BE2C (cell line): Measurements from ENCODE around the gene PLB1.

Experiments
- DNase-seq: peaks from one replicate; pipeline ENCODE4 v3.0.0-alpha.2; 2020
- H3K27me3 ChIP-seq: fragments of 250-450 bp; sonication (Bioruptor Pico); 2 replicates; pipeline ENCODE4 v1.5.1; 2020; ENCODE audit warnings: mild to moderate bottlenecking
- H3K36me3 ChIP-seq: fragments of 250-450 bp; sonication (Bioruptor Pico); 2 replicates; pipeline ENCODE4 v1.5.1; 2020; ENCODE audit warnings: mild to moderate bottlenecking
- H3K4me1 ChIP-seq: fragments of 250-450 bp; sonication (Bioruptor Pico); 2 replicates; pipeline ENCODE4 v1.5.1; 2020
- H3K4me3 ChIP-seq: 2 replicates; pipeline ENCODE4 v1.5.1; 2011; ENCODE audit warnings: low read depth, low read length
- H3K9me3 ChIP-seq: fragments of 250-450 bp; sonication (Bioruptor Pico); 2 replicates; pipeline ENCODE4 v1.5.1; 2020
- TF ChIP-seq, protein P1 (sequence below): IDR thresholded peaks from 2 replicates; pipeline ENCODE4 v1.5.1; 2012; ENCODE audit warnings: mild to moderate bottlenecking, low read depth, low read length

The PLB1 gene

DNA sequence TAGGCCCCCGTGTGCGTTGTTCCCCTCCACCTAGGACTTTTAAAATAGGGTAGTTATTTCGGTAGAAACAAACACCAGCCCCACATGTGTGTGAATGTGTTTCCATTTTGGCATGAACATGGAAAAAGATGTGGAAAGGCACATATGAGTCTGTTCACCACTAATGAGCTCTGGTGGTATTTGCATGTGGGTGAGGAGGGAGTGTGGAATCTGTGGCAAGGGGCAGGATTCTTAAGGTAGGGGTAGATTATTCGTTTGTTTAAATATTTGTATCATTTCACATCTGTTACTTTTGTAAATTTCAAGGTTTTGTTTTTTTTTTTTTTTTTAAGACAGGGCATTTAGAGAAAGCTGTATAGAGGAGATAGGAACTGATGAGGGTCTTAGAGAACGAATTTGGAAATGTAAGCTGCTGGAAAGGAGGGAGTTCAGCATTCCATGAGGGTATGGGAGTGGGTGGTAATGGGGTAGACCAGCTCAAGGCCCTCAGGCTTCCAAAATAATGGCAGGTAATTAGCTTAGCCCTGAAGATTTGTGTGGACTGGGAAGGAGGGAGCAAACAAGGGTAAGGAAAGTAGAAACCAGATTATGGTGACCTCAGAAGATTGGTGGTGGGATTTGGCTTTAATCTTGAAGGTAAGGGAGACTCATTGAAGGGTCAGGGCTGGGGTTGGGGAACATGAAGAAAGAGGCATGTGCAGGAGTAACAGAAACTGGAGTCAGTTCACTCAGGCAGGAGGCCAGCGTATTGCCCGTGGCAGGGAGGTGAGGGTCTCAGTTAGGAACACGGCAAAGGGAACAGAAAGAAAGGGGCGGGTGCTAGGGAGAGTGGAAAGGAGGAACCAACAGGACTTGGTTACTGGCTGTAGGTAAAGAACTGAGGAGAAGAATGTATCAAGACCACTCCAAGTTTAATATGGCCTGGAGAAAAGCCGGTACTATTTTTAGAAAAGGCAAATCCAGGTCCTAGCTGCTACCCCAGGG is 123.6 kb downstream of the PLB1 start:
- TF ChIP-seq, protein P1, sequence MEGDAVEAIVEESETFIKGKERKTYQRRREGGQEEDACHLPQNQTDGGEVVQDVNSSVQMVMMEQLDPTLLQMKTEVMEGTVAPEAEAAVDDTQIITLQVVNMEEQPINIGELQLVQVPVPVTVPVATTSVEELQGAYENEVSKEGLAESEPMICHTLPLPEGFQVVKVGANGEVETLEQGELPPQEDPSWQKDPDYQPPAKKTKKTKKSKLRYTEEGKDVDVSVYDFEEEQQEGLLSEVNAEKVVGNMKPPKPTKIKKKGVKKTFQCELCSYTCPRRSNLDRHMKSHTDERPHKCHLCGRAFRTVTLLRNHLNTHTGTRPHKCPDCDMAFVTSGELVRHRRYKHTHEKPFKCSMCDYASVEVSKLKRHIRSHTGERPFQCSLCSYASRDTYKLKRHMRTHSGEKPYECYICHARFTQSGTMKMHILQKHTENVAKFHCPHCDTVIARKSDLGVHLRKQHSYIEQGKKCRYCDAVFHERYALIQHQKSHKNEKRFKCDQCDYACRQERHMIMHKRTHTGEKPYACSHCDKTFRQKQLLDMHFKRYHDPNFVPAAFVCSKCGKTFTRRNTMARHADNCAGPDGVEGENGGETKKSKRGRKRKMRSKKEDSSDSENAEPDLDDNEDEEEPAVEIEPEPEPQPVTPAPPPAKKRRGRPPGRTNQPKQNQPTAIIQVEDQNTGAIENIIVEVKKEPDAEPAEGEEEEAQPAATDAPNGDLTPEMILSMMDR: no peak
- H3K36me3 ChIP-seq: no peaks in the 10 kb centered on the region
- H3K27me3 ChIP-seq: no peaks in the 10 kb centered on the region
- no peaks in the 10 kb centered on the region for H3K9me3 ChIP-seq
- H3K4me3 ChIP-seq: no peak overlapping the region
- no peaks in the 10 kb centered on the region; the same call in 1 of the 2 replicates for H3K4me1 ChIP-seq
- DNase-seq: no peak

DNA sequence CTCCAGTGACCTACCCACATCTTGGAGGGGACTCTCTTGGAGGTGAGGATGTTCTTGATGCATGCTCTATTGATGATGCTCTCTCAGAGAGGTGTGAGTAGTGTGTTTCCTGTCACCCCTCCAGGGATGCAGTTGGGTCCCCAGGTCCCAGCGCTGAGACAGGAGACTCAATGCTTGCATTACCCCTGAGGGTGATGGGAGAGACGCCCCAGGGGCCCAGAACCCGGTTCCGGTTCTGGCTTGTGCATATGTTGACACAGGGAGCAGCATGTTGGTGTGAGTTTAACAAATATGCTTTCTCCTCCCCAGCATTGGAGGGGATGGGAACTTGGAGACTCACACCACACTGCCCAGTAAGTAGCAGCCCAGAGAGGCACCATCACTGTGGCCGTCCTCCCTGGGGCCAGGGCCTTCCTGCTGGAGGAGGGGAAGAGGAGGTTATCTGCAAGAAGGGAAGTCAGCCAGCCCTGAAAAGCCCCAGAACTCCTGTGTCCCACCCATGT is 124.5 kb downstream of the PLB1 start:
- Histone ChIP-seq H3K9me3 (no peaks in the 10 kb centered on the region), H3K4me3 (no peak overlapping the region), H3K36me3 (no peaks in the 10 kb centered on the region), H3K4me1 (no peaks in the 10 kb centered on the region; the same call in 1 of the 2 replicates), H3K27me3 (no peaks in the 10 kb centered on the region)
- DNase-seq: no peak
- TF ChIP-seq, protein P1: no peak

GRCh38 chr2:28620801-28621171 is 124.9 kb downstream of the PLB1 start:
- Histone ChIP-seq H3K4me1 (no peaks in the 10 kb centered on the region; the same call in 1 of the 2 replicates), H3K4me3 (no peak overlapping the region), H3K36me3 (no peaks in the 10 kb centered on the region), H3K27me3 (no peaks in the 10 kb centered on the region), H3K9me3 (no peaks in the 10 kb centered on the region)
- TF ChIP-seq, protein P1: no peak
- DNase-seq: no peak

- no peak for DNase-seq
- no peak overlapping the region for H3K4me3 ChIP-seq
Measured at GRCh38 chr2:28621172-28622100, 125.6 kb downstream of the PLB1 start.

GRCh38 chr2:28622101-28622499 is 126.2 kb downstream of the PLB1 start:
- Histone ChIP-seq H3K27me3 (no peaks in the 10 kb centered on the region), H3K4me3 (no peak overlapping the region), H3K9me3 (no peaks in the 10 kb centered on the region), H3K36me3 (no peaks in the 10 kb centered on the region), H3K4me1 (no peaks in the 10 kb centered on the region; the same call in 1 of the 2 replicates)
- TF ChIP-seq, protein P1: no peak
- DNase-seq: no peak

More at GRCh38 chr2:28621172-28622100, 125.6 kb downstream of the PLB1 start:
- no peaks in the 10 kb centered on the region for H3K9me3 ChIP-seq
- TF ChIP-seq, protein P1: peak; percentile 15; the same call in 1 of the 2 replicates
- H3K27me3 ChIP-seq: no peaks in the 10 kb centered on the region
- no peaks in the 10 kb centered on the region; the same call in 1 of the 2 replicates for H3K4me1 ChIP-seq
- H3K36me3 ChIP-seq: no peaks in the 10 kb centered on the region
